ENCODE results near the gene GTPBP3.

The GTPBP3 gene

DNA sequence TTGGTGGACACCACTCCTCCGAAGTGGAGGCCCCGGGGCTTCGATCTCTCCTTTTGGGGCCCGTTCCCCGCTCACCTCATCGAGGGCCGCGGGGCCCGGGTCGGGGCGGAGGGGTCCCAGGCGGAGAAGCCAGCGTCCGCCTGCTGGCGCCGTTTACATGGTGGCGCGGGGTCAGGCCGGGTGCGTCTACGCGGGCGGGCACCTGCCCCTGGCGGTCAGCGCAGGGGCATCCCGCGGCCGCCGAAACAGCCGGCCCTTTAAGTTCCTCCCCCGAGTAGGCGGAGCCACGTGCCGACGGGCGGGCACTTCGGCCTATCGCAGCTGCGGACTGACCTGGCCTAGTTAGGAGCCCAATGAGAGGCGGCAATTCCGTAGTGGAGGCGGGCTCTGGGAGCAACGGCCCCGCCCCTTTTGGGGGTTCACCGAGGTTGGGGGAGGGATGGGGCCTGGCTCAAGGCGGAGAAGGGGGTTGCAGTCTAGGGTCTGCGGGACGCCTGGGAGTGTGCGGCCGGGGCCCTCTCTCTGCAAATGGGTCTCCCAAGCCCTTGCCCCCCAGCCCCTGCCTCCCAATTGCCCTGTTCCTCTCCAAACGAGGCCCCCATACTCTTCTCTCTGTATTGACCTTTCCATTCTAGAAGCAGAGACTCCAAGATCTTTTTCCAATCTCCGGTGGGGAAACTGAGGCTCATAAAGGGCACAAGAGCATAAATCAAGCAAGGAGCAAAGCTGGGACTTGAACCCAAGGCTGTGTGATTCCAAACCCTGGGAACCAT, 34.0 kb upstream of the GTPBP3 start, which contains the start of gene ABHD8:
ABHD8 (minus strand) TSS at position 259 of the 773 bp plus-strand sequence. CDS start 1,809 bp downstream, outside the sequence.
- Histone ChIP-seq H3K4me1 (ENCODE audit: control insufficient read depth, insufficient read depth, low read length) (peaks cover 10% of the 10 kb centered on the region), H3K9me3 (ENCODE audit: control insufficient read depth, insufficient read depth, low read length) (no peaks in the 10 kb centered on the region), H3K27me3 (ENCODE audit: control insufficient read depth, insufficient read depth, low read length) (no peaks in the 10 kb centered on the region), H3K9ac (ENCODE audit: low read depth, low read length) (no peak within 1 kb of the TSS), H3K4me3 (ENCODE audit: low read depth, low read length) (peak within 1 kb of the TSS; percentile 56), H3K36me3 (ENCODE audit: control insufficient read depth, insufficient read depth, low read length) (peaks cover 7% of the 10 kb centered on the region)

DNA sequence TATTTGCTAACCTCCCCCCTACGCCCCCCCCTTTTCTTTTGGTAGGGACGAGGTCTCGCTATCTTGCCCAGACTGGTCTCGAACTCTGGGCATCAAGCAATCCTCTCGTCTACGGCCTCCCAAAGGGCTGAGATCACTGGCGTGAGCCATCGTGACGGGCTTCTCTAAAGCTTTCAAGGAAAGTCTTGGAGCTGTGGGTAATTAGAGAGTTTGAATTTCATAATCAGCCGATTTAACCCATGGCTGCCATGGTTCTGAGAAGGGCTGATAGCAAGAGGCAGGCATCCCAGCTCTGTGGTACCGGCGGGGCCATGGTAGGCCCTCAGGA, 33.4 kb upstream of the GTPBP3 start:
- Histone ChIP-seq H3K9me3 (ENCODE audit: control insufficient read depth, insufficient read depth, low read length) (no peaks in the 10 kb centered on the region), H3K4me3 (ENCODE audit: low read depth, low read length) (peak overlapping the region; percentile 46), H3K9ac (ENCODE audit: low read depth, low read length) (no peak overlapping the region), H3K36me3 (ENCODE audit: control insufficient read depth, insufficient read depth, low read length) (peaks cover 7% of the 10 kb centered on the region), H3K27me3 (ENCODE audit: control insufficient read depth, insufficient read depth, low read length) (no peaks in the 10 kb centered on the region), H3K4me1 (ENCODE audit: control insufficient read depth, insufficient read depth, low read length) (peaks cover 10% of the 10 kb centered on the region)

DNA sequence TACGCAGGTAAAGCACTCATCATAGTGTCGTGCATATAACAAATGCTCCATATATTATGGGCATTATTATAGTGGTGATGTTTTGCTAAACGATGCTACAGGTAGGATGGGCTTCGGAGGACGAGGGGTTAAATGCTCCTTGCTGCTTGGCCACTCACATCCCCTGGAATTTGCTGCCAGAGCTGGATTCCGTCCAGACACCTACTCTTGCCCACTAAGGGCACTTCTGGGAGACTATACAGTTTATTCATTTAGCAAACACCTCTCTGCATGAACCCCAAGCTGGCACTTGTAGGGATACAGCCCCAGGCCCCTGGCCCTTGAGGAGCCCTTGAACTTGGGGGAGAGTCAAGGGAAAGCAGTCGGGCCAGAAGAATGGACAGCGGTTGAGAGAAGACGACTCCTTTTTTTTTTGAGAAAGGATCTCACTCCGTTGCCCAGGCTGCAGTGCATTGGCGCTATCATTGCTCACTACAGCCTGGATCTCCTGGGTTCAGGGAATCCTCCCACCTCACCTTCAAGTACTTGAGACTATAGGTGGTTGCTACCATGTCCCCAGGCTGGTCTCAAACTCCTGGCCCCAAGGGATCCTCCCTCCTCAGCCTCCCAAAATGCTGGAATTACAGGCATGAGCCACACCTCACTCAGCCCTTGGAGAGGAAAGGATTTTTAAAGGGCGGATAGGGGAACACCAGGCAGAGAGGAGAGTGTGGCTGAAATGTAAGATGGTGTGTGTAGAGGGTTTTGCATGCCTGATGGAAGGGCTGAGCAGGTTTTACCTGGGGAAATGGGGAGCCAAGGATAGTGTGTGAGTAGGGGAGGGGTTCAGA, 32.8 kb upstream of the GTPBP3 start:
- H3K4me3 ChIP-seq (ENCODE audit: low read depth, low read length): peak overlapping the region; percentile 35
- H3K4me1 ChIP-seq (ENCODE audit: control insufficient read depth, insufficient read depth, low read length): peaks cover 10% of the 10 kb centered on the region
- peaks cover 7% of the 10 kb centered on the region for H3K36me3 ChIP-seq (ENCODE audit: control insufficient read depth, insufficient read depth, low read length)
- H3K27me3 ChIP-seq (ENCODE audit: control insufficient read depth, insufficient read depth, low read length): no peaks in the 10 kb centered on the region
- no peaks in the 10 kb centered on the region for H3K9me3 ChIP-seq (ENCODE audit: control insufficient read depth, insufficient read depth, low read length)
- no peak overlapping the region for H3K9ac ChIP-seq (ENCODE audit: low read depth, low read length)

DNA sequence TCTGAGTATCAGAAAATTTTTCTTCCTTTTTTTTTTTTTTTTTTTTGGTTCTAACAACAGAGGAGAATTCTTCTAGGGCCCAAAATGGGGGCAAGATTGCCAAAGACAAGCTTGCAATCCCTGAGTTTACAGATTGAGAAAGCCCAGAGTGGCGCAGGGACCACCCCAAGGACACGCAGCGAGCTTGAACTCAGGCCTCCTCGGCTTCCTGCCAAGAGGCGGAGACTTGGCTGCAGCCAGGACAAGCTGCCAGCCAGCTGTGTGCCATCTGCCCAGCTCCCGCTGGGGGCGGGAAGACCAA, 32.2 kb upstream of the GTPBP3 start:
- no peaks in the 10 kb centered on the region for H3K27me3 ChIP-seq (ENCODE audit: control insufficient read depth, insufficient read depth, low read length)
- no peaks in the 10 kb centered on the region for H3K9me3 ChIP-seq (ENCODE audit: control insufficient read depth, insufficient read depth, low read length)
- H3K4me1 ChIP-seq (ENCODE audit: control insufficient read depth, insufficient read depth, low read length): peaks cover 10% of the 10 kb centered on the region
- H3K36me3 ChIP-seq (ENCODE audit: control insufficient read depth, insufficient read depth, low read length): peaks cover 7% of the 10 kb centered on the region
- no peak overlapping the region for H3K9ac ChIP-seq (ENCODE audit: low read depth, low read length)
- peak overlapping the region; percentile 35 for H3K4me3 ChIP-seq (ENCODE audit: low read depth, low read length)

DNA sequence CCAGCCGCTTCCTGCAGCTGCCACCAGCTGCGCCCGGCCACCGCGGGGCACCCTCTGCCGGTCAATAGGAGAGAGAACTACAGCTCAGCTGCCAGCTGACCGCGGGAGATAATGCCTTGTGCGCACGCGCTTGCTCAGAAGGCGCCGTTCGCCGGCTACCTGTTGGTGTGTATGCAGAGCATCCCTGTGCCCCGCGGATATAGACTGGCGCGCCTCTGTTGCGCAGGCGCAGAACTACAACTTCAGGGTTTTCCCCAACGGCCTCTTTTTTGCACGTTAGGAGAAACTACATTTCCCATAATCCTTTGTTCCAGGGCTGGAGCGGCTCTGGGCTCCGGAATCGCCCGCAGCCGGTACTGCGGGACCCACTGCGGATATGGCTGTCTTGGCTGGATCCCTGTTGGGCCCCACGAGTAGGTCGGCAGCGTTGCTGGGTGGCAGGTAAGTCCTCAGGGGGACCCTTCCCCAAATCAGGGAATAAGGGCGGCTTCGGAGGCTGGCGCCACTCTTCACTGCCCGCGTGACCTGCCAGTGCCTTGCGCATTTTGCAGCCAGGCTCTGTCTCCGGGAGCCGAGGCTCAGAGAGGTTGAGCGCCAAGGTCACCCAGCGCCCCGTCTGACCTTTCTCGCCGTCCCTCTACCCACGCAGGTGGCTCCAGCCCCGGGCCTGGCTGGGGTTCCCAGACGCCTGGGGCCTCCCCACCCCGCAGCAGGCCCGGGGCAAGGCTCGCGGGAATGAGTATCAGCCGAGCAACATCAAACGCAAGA, 31.7 kb upstream of the GTPBP3 start, which contains the start of gene MRPL34:
MRPL34 (plus strand) TSS at position 356 of the 768 bp plus-strand sequence; CDS start at position 377, 21 bp downstream.
- no peaks in the 10 kb centered on the region for H3K27me3 ChIP-seq (ENCODE audit: control insufficient read depth, insufficient read depth, low read length)
- H3K9me3 ChIP-seq (ENCODE audit: control insufficient read depth, insufficient read depth, low read length): no peaks in the 10 kb centered on the region
- H3K9ac ChIP-seq (ENCODE audit: low read depth, low read length): peak within 1 kb of the TSS; percentile 82
- H3K36me3 ChIP-seq (ENCODE audit: control insufficient read depth, insufficient read depth, low read length): peaks cover 6% of the 10 kb centered on the region
- peak within 1 kb of the TSS; percentile 92 for H3K4me3 ChIP-seq (ENCODE audit: low read depth, low read length)
- H3K4me1 ChIP-seq (ENCODE audit: control insufficient read depth, insufficient read depth, low read length): peaks cover 10% of the 10 kb centered on the region

DNA sequence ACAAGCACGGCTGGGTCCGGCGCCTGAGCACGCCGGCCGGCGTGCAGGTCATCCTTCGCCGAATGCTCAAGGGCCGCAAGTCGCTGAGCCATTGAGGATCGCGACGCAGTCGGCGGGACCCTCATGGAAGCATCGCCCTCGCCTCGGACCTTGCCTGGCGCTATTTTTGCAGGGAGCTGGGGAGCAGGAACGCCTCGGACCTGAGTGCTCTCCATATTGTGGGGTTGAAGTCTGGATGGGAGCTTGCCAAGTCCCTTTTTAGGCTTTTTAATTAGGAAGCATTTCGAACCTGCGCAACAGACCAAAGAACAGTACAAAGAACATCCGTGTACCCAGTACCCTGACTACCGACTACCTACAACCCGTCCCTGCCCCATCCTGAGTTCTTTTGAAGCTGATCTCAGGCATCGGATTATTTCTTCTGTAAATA, 31.1 kb upstream of the GTPBP3 start:
- Histone ChIP-seq H3K36me3 (ENCODE audit: control insufficient read depth, insufficient read depth, low read length) (peaks cover under 1% of the 10 kb centered on the region), H3K9ac (ENCODE audit: low read depth, low read length) (peak overlapping the region; percentile 82), H3K9me3 (ENCODE audit: control insufficient read depth, insufficient read depth, low read length) (no peaks in the 10 kb centered on the region), H3K27me3 (ENCODE audit: control insufficient read depth, insufficient read depth, low read length) (no peaks in the 10 kb centered on the region), H3K4me1 (ENCODE audit: control insufficient read depth, insufficient read depth, low read length) (peaks cover 10% of the 10 kb centered on the region), H3K4me3 (ENCODE audit: low read depth, low read length) (peak overlapping the region; percentile 92)

DNA sequence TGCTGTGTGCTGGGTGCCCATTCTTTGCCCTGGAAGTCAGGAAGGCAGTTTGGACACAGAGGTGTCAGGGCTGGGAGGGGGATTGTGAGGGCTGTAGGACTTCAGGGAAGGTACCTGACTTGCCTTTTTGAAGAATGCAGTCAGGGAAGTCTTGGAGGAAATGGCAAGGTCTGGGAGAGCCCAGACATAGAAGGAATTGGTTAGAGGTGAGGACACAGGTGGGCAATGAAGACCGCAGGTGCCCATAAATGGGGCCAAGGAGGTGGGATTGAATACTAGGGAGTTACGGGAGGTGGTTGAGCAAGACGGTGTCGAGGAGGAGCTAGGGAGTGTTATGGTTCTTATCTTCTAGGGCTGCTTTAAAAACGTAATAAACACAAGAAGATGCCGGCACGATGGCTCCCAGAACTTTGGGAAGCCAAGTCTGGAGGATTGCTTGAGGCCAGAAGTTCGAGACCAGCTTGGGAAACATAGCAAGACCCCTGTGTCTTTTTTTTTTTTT, 29.4 kb upstream of the GTPBP3 start:
- no peaks in the 10 kb centered on the region for H3K9me3 ChIP-seq (ENCODE audit: control insufficient read depth, insufficient read depth, low read length)
- no peak overlapping the region for H3K4me3 ChIP-seq (ENCODE audit: low read depth, low read length)
- H3K27me3 ChIP-seq (ENCODE audit: control insufficient read depth, insufficient read depth, low read length): no peaks in the 10 kb centered on the region
- peaks cover 7% of the 10 kb centered on the region for H3K4me1 ChIP-seq (ENCODE audit: control insufficient read depth, insufficient read depth, low read length)
- no peak overlapping the region for H3K9ac ChIP-seq (ENCODE audit: low read depth, low read length)
- peaks cover 5% of the 10 kb centered on the region for H3K36me3 ChIP-seq (ENCODE audit: control insufficient read depth, insufficient read depth, low read length)

DNA sequence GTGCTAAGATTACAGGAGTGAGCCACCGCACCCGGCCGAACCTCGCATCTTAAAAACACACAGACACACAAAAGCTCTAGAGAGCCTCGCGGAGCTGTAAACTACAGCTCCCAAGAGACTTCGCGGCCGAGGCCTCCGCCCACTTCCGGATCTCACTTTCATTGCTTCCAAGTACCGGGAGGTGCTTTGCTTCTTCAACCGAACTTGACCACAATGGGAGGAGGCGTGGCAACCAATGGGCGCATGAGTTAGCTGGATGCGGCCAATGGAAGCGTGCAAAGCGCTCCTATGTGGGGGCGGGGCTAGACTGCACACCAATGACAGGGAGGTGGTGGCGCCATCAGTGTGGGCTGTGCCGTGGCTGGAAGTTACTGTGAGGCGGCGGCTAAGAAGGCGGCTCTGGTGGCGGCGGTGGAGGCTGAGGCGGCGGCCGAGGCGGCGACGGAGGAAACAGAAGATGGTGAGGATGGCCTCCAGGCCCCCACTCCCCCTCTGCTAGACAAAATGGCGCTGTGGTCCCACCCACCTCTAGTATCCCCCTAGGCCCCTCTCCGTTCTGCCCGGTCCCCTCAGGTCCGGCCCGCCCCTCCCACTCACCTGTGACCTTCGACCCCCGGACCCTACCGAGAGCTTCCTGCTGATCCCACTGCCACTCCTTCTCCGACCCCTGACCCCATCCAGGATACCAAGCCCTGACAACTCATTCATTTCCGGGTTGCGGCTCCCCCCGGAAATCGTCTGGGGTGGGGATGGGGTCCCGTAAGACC, 28.0 kb upstream of the GTPBP3 start, which contains the start of gene DDA1:
DDA1 (plus strand) TSS at position 366 of the 767 bp plus-strand sequence; CDS start at position 458, 92 bp downstream.
- Histone ChIP-seq H3K9me3 (ENCODE audit: control insufficient read depth, insufficient read depth, low read length) (no peaks in the 10 kb centered on the region), H3K9ac (ENCODE audit: low read depth, low read length) (peak within 1 kb of the TSS; percentile 60), H3K27me3 (ENCODE audit: control insufficient read depth, insufficient read depth, low read length) (no peaks in the 10 kb centered on the region), H3K36me3 (ENCODE audit: control insufficient read depth, insufficient read depth, low read length) (peaks cover 7% of the 10 kb centered on the region), H3K4me1 (ENCODE audit: control insufficient read depth, insufficient read depth, low read length) (peaks cover 2% of the 10 kb centered on the region), H3K4me3 (ENCODE audit: low read depth, low read length) (peak within 1 kb of the TSS; percentile 94)

DNA sequence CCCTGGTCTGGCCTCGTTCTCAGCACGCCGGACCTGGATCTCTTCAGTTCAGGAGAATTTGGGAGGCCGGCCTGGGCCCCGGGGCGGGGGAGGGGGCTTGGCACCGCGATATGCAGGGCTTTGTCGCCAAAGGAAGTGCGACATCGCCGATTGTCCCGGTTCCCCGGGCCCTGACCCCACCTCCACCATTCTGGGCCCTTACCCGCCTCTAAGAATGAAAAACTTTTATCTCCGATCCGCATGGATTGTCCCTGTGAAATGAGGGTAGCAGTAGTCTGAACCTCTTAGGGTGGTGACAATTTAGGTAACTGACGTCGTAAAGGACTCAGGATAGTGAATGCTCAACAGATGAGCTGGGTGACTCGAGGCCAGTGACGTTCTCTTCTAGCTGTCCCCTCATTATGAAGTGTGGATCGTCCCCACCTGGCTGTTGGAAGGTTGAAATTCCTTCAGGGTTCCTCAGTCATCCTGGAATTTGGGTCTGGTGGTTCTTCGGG, 27.3 kb upstream of the GTPBP3 start:
- Histone ChIP-seq H3K4me3 (ENCODE audit: low read depth, low read length) (peak overlapping the region; percentile 94), H3K4me1 (ENCODE audit: control insufficient read depth, insufficient read depth, low read length) (no peaks in the 10 kb centered on the region), H3K9ac (ENCODE audit: low read depth, low read length) (peak overlapping the region; percentile 60), H3K27me3 (ENCODE audit: control insufficient read depth, insufficient read depth, low read length) (no peaks in the 10 kb centered on the region), H3K36me3 (ENCODE audit: control insufficient read depth, insufficient read depth, low read length) (peaks cover 12% of the 10 kb centered on the region), H3K9me3 (ENCODE audit: control insufficient read depth, insufficient read depth, low read length) (no peaks in the 10 kb centered on the region)

DNA sequence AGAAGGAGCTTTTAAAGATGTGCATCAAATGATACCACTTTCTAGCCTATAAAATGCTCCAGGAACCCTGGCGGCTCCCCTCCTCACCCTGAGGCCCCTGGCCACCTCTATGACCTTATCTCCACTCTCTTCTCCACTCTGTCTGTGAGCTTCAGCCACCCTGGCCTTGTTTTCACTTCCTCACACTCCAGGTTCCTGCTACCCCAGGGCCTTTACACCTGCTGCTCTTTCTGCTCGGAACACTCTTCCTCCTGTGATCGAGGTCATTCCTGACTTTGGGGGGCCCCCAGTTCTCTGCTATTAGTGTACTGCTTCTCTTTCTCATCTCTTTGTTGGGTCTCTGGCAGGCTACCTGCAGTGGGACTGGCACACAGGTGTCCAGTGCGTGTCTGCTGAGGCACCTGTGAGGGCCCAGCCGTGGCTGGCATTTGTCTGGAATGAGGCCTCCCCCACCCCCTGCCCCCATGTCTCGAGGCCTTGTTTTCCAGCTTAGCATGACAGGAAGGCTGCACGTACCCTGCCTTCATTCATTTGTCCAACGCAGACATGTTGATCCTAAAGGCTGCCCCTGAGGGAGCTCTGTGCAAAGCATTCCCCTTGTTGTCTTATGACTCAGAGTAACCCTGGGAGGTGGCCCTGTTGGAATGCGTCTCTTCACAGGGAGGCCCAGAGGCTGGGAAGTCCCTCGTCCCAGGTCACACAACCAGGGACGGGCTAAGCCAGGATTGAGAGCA, 25.7 kb upstream of the GTPBP3 start:
- Histone ChIP-seq H3K4me1 (ENCODE audit: control insufficient read depth, insufficient read depth, low read length) (no peaks in the 10 kb centered on the region), H3K36me3 (ENCODE audit: control insufficient read depth, insufficient read depth, low read length) (peaks cover 19% of the 10 kb centered on the region), H3K9me3 (ENCODE audit: control insufficient read depth, insufficient read depth, low read length) (no peaks in the 10 kb centered on the region), H3K27me3 (ENCODE audit: control insufficient read depth, insufficient read depth, low read length) (no peaks in the 10 kb centered on the region), H3K9ac (ENCODE audit: low read depth, low read length) (no peak overlapping the region), H3K4me3 (ENCODE audit: low read depth, low read length) (no peak overlapping the region)
